ENCODE results near the gene RGS10.

DNA sequence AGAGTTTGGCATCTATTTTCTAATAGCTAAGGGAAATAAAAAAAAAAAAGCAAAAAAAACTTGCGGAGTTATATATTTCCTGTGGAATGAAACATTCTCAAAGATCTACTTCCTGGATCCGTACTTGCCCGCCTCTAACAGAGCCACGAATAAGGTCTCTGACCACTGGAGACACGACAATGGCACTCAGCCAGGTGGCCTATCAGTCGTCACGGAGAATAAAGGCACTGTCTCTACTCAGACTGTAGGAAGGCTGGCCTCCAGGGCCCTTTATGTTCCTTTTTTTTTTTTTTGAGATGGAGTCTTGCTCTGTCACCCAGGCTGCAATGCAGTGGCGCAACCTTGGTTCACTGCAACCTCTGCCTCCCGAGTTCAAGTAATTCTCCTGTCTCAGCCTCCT lies 58.7 kb downstream of the RGS10 start:
- TF ChIP-seq, protein P1, sequence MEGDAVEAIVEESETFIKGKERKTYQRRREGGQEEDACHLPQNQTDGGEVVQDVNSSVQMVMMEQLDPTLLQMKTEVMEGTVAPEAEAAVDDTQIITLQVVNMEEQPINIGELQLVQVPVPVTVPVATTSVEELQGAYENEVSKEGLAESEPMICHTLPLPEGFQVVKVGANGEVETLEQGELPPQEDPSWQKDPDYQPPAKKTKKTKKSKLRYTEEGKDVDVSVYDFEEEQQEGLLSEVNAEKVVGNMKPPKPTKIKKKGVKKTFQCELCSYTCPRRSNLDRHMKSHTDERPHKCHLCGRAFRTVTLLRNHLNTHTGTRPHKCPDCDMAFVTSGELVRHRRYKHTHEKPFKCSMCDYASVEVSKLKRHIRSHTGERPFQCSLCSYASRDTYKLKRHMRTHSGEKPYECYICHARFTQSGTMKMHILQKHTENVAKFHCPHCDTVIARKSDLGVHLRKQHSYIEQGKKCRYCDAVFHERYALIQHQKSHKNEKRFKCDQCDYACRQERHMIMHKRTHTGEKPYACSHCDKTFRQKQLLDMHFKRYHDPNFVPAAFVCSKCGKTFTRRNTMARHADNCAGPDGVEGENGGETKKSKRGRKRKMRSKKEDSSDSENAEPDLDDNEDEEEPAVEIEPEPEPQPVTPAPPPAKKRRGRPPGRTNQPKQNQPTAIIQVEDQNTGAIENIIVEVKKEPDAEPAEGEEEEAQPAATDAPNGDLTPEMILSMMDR (conservative IDR thresholded peaks at IDR 0.05; ENCODE audit: low read depth, low read length): no peak
- TF ChIP-seq EZH2 (IDR thresholded peaks at IDR 0.05; ENCODE audit: borderline replicate concordance, low read depth, low read length, poor library complexity, severe bottlenecking): no peak
